Sigmoid colon (tissue), 4 donors: ENCODE measurements around the gene COL12A1.

Source experiments
- EP300 ChIP-seq, 4 donors: sonication (generic); formaldehyde crosslinking; IDR thresholded peaks; one replicate each; pipeline ENCODE4 v1.6.1; 2017; ENCODE audit warnings: antibody characterized with exemption in 4 of 4
- TF ChIP-seq, protein P1 (sequence below), 4 experiments: fragments of 450-650 bp in 3 of 4; fragments of 200-600 bp in 1 of 4; IDR thresholded peaks; one replicate each; pipeline ENCODE4 v1.5.1; 2016 to 2019; ENCODE audit warnings: antibody characterized with exemption in 4 of 4, mild to moderate bottlenecking in 3 of 4, moderate library complexity in 2 of 4

DNA sequence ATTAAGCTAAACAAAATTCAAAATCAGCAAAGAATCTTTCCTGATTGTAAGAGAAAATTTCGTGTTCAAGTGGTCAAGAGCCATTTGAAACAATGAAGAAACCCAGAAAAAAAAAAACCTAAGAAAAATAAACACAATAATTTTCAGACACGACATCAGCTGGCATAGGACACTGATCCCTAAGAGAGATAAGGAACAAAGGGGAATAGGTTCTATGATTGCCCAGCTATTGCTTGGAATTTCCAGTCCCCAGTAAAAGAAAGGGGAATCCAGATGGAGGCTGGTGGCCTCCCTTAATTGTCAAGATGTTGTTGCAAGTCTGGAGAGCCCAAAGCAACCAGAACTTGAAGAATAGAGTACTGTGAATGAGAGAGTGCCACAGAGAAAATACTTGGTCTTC is 48.5 kb downstream of the COL12A1 start:
- TF ChIP-seq, protein P1, sequence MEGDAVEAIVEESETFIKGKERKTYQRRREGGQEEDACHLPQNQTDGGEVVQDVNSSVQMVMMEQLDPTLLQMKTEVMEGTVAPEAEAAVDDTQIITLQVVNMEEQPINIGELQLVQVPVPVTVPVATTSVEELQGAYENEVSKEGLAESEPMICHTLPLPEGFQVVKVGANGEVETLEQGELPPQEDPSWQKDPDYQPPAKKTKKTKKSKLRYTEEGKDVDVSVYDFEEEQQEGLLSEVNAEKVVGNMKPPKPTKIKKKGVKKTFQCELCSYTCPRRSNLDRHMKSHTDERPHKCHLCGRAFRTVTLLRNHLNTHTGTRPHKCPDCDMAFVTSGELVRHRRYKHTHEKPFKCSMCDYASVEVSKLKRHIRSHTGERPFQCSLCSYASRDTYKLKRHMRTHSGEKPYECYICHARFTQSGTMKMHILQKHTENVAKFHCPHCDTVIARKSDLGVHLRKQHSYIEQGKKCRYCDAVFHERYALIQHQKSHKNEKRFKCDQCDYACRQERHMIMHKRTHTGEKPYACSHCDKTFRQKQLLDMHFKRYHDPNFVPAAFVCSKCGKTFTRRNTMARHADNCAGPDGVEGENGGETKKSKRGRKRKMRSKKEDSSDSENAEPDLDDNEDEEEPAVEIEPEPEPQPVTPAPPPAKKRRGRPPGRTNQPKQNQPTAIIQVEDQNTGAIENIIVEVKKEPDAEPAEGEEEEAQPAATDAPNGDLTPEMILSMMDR (IDR thresholded peaks at IDR 0.05) = no peak
- TF ChIP-seq EP300 (IDR thresholded peaks at IDR 0.05) = no peak
